ENCODE results near the gene TMEM51. TPM values are rescaled to one million over a fixed set of nuclear protein-coding genes. Genes with fewer than 3 reads are reported as not detected.
"Not testable (repeated sequence)": the region's sequence is repeated elsewhere in the genome, so short reads cannot be mapped to it uniquely, and the experiment has no call there.

TMEM51 gene
- total RNA-seq, 2 donors from 2014 or later: not detected

- peaks cover 4 to 34% of the 10 kb centered on the region in 2 donors for H3K27me3 Mint-ChIP-seq
- peaks cover 8 to 19% of the 10 kb centered on the region in 2 donors for H3K4me1 Mint-ChIP-seq (ENCODE audit: low read depth in 2 of 2)
- DNase-seq (ENCODE audit: low spot score): no peak
- ATAC-seq: no peak
- H3K4me3 Mint-ChIP-seq: no peak overlapping the region
- no peak overlapping the region for H3K27ac Mint-ChIP-seq
- no peaks in the 10 kb centered on the region for H3K9me3 Mint-ChIP-seq
- H3K36me3 Mint-ChIP-seq: no peaks in the 10 kb centered on the region
Measured at GRCh38 chr1:15170071-15170470, 16.5 kb downstream of the TMEM51 start.

- Mint-ChIP-seq H3K4me1 (ENCODE audit: low read depth in 2 of 2) (peaks cover 8 to 19% of the 10 kb centered on the region in 2 donors), H3K9me3 (no peaks in the 10 kb centered on the region), H3K27me3 (peaks cover 12 to 39% of the 10 kb centered on the region in 2 donors), H3K4me3 (no peak overlapping the region), H3K36me3 (no peaks in the 10 kb centered on the region), H3K27ac (no peak overlapping the region)
- no peak for DNase-seq (ENCODE audit: low spot score)
- no peak for ATAC-seq
Measured at GRCh38 chr1:15171271-15171908, 17.8 kb downstream of the TMEM51 start.

GRCh38 chr1:15172405-15173259 is 19.1 kb downstream of the TMEM51 start:
- Mint-ChIP-seq H3K9me3 (no peaks in the 10 kb centered on the region), H3K27me3 (peaks cover 20 to 43% of the 10 kb centered on the region in 2 donors), H3K36me3 (no peaks in the 10 kb centered on the region), H3K27ac (no peak overlapping the region), H3K4me3 (no peak overlapping the region), H3K4me1 (ENCODE audit: low read depth in 2 of 2) (peaks cover 8 to 19% of the 10 kb centered on the region in 2 donors)
- ATAC-seq (no peak), DNase-seq (ENCODE audit: low spot score) (no peak)

- Mint-ChIP-seq H3K4me3 (no peak overlapping the region), H3K36me3 (no peaks in the 10 kb centered on the region), H3K27me3 (peaks cover 23 to 34% of the 10 kb centered on the region in 2 donors), H3K4me1 (ENCODE audit: low read depth in 2 of 2) (peaks cover 8 to 13% of the 10 kb centered on the region in 2 donors), H3K9me3 (no peaks in the 10 kb centered on the region), H3K27ac (no peak overlapping the region)
- DNase-seq (ENCODE audit: low spot score): no peak
- no peak for ATAC-seq
Measured at GRCh38 chr1:15173863-15174614, 20.5 kb downstream of the TMEM51 start.

- Mint-ChIP-seq H3K4me1 (ENCODE audit: low read depth in 2 of 2) (peaks cover 8 to 13% of the 10 kb centered on the region in 2 donors), H3K27me3 (peaks cover 25 to 32% of the 10 kb centered on the region in 2 donors)
- no peak for ATAC-seq
Measured at GRCh38 chr1:15174615-15174983, 21.1 kb downstream of the TMEM51 start.

GRCh38 chr1:15175324-15176094 is 22.0 kb downstream of the TMEM51 start:
- not testable (repeated sequence) for H3K27ac Mint-ChIP-seq; ATAC-seq; DNase-seq (ENCODE audit: low spot score); H3K36me3 Mint-ChIP-seq; H3K9me3 Mint-ChIP-seq; H3K4me3 Mint-ChIP-seq
- Mint-ChIP-seq H3K4me1 (ENCODE audit: low read depth in 2 of 2) (peaks cover 8 to 13% of the 10 kb centered on the region in 2 donors), H3K27me3 (peaks cover 25 to 27% of the 10 kb centered on the region in 2 donors)

More at GRCh38 chr1:15174615-15174983, 21.1 kb downstream of the TMEM51 start:
- Mint-ChIP-seq H3K36me3 (no peaks in the 10 kb centered on the region), H3K9me3 (no peaks in the 10 kb centered on the region), H3K27ac (no peak overlapping the region), H3K4me3 (no peak overlapping the region)
- no peak for DNase-seq (ENCODE audit: low spot score)

GRCh38 chr1:15176120-15176519 is 22.6 kb downstream of the TMEM51 start:
- DNase-seq (ENCODE audit: low spot score) (no peak), ATAC-seq (no peak)
- no peaks in the 10 kb centered on the region for H3K9me3 Mint-ChIP-seq
- no peak overlapping the region for H3K4me3 Mint-ChIP-seq
- peaks cover 8 to 13% of the 10 kb centered on the region in 2 donors for H3K4me1 Mint-ChIP-seq (ENCODE audit: low read depth in 2 of 2)
- H3K27me3 Mint-ChIP-seq: peaks cover 27% of the 10 kb centered on the region in 2 donors
- H3K36me3 Mint-ChIP-seq: no peaks in the 10 kb centered on the region
- H3K27ac Mint-ChIP-seq: no peak overlapping the region

GRCh38 chr1:15176898-15177665 is 23.5 kb downstream of the TMEM51 start:
- Mint-ChIP-seq H3K36me3 (no peaks in the 10 kb centered on the region), H3K9me3 (no peaks in the 10 kb centered on the region), H3K4me1 (ENCODE audit: low read depth in 2 of 2) (peaks cover 8 to 12% of the 10 kb centered on the region in 2 donors), H3K27me3 (peaks cover 26 to 27% of the 10 kb centered on the region in 2 donors), H3K4me3 (no peak overlapping the region), H3K27ac (no peak overlapping the region)
- DNase-seq (ENCODE audit: low spot score): no peak
- ATAC-seq: no peak

GRCh38 chr1:15177710-15178166 is 24.2 kb downstream of the TMEM51 start:
- Mint-ChIP-seq H3K9me3 (no peaks in the 10 kb centered on the region), H3K4me3 (no peak overlapping the region), H3K27ac (no peak overlapping the region), H3K36me3 (no peaks in the 10 kb centered on the region), H3K4me1 (ENCODE audit: low read depth in 2 of 2) (peaks cover 4 to 5% of the 10 kb centered on the region in 2 donors), H3K27me3 (peaks cover 19 to 29% of the 10 kb centered on the region in 2 donors)
- no peak for ATAC-seq
- no peak for DNase-seq (ENCODE audit: low spot score)

- Mint-ChIP-seq H3K27ac (no peak overlapping the region), H3K4me1 (ENCODE audit: low read depth in 2 of 2) (peaks cover under 1 to 2% of the 10 kb centered on the region in 2 donors), H3K9me3 (no peaks in the 10 kb centered on the region), H3K36me3 (no peaks in the 10 kb centered on the region), H3K4me3 (no peak overlapping the region), H3K27me3 (peaks cover 25 to 33% of the 10 kb centered on the region in 2 donors)
- DNase-seq (ENCODE audit: low spot score) (no peak), ATAC-seq (no peak)
Measured at GRCh38 chr1:15178571-15179484, 25.3 kb downstream of the TMEM51 start.

GRCh38 chr1:15179485-15179883 is 25.9 kb downstream of the TMEM51 start:
- DNase-seq (ENCODE audit: low spot score) (no peak), ATAC-seq (no peak)
- H3K27me3 Mint-ChIP-seq: peaks cover 32 to 35% of the 10 kb centered on the region in 2 donors
- no peak overlapping the region for H3K27ac Mint-ChIP-seq
- no peaks in the 10 kb centered on the region for H3K9me3 Mint-ChIP-seq
- no peak overlapping the region for H3K4me3 Mint-ChIP-seq
- H3K36me3 Mint-ChIP-seq: no peaks in the 10 kb centered on the region
- H3K4me1 Mint-ChIP-seq (ENCODE audit: low read depth in 2 of 2): no peaks in the 10 kb centered on the region

- Mint-ChIP-seq H3K27ac (no peak overlapping the region), H3K36me3 (no peaks in the 10 kb centered on the region), H3K4me3 (no peak overlapping the region), H3K9me3 (no peaks in the 10 kb centered on the region), H3K4me1 (ENCODE audit: low read depth in 2 of 2) (no peaks in the 10 kb centered on the region), H3K27me3 (peaks cover 32 to 33% of the 10 kb centered on the region in 2 donors)
- ATAC-seq (no peak), DNase-seq (ENCODE audit: low spot score) (no peak)
Measured at GRCh38 chr1:15180189-15180588, 26.6 kb downstream of the TMEM51 start.

Measured in natural killer cell treated with Interleukin-12 subunit alpha and Interleukin-12 subunit beta and Interleukin-15 and Interleukin-18, amount 100 ng/mL, for 72 hours (primary cell).